Measurements from ENCODE around the gene COLEC11.

Gene COLEC11

GRCh38 chr2:3665886-3666612 lies 71.1 kb downstream of the COLEC11 start:
- H3K4me1 ChIP-seq (ENCODE audit: control insufficient read depth, insufficient read depth, low read length): no peaks in the 10 kb centered on the region
- no peak overlapping the region for H3K9ac ChIP-seq (ENCODE audit: low read depth, low read length)
- H3K27me3 ChIP-seq (ENCODE audit: control insufficient read depth, insufficient read depth, low read length): no peaks in the 10 kb centered on the region
- H3K4me3 ChIP-seq (ENCODE audit: low read length): no peak overlapping the region
- no peaks in the 10 kb centered on the region for H3K9me3 ChIP-seq (replicated peaks; ENCODE audit: low read length)
- no peak overlapping the region for H3K4me2 ChIP-seq (ENCODE audit: low read length)
- no peaks in the 10 kb centered on the region for H3K36me3 ChIP-seq (ENCODE audit: insufficient read depth, low read length)

- H3K9ac ChIP-seq (ENCODE audit: low read depth, low read length): no peak overlapping the region
Observed at GRCh38 chr2:3666613-3666975, 71.7 kb downstream of the COLEC11 start.

DNA sequence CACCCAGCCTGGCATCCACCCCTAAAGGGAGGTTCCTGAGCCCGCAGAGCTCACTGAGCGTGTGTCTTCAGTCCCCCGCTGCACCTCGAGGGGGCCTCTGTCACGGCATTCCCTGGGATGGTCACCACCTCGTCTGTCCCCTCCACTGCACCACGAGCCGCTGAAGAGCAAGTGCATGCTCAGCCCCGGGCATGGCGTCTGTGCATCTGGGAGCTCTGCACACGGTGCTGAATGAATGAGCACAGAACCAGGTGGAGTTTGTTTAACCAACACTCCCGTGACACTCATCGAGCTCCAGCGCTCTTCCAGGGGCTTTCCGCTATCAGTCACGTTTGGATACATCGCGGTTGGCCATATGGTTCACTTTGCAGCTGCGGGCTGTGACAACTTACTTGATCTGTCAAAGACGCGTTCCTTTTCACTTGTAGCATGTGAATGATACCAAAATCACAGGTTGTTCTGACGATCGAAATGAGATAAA lies 72.3 kb downstream of the COLEC11 start:
- Histone ChIP-seq H3K4me1 (ENCODE audit: control insufficient read depth, insufficient read depth, low read length) (no peaks in the 10 kb centered on the region), H3K4me3 (ENCODE audit: low read length) (no peak overlapping the region), H3K4me2 (ENCODE audit: low read length) (no peak overlapping the region), H3K36me3 (ENCODE audit: insufficient read depth, low read length) (no peaks in the 10 kb centered on the region), H3K9me3 (replicated peaks; ENCODE audit: low read length) (no peaks in the 10 kb centered on the region), H3K27me3 (ENCODE audit: control insufficient read depth, insufficient read depth, low read length) (no peaks in the 10 kb centered on the region), H3K9ac (ENCODE audit: low read depth, low read length) (no peak overlapping the region)

More at GRCh38 chr2:3666613-3666975, 71.7 kb downstream of the COLEC11 start:
- Histone ChIP-seq H3K36me3 (ENCODE audit: insufficient read depth, low read length) (no peaks in the 10 kb centered on the region), H3K4me2 (ENCODE audit: low read length) (no peak overlapping the region), H3K9me3 (replicated peaks; ENCODE audit: low read length) (no peaks in the 10 kb centered on the region), H3K4me1 (ENCODE audit: control insufficient read depth, insufficient read depth, low read length) (no peaks in the 10 kb centered on the region), H3K4me3 (ENCODE audit: low read length) (no peak overlapping the region), H3K27me3 (ENCODE audit: control insufficient read depth, insufficient read depth, low read length) (no peaks in the 10 kb centered on the region)

DNA sequence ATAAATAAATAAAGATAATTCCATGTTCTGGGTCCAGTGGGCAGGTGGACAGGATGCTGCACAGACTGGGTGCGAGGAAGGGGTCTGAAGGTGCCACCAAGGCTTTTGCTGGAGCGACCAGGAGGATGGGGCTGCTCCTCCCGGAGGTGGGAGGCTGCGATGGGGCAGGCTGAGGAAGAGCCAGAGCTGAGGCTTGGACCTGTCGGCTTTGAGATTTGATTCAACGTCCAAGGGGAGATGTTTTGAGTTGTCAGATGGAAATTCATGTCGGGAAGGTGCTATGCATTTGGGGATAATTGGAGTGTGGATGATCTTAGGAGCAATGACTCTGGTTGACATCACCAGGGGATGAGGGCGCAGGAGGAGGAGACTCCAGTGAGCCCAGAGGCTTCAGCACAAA lies 74.7 kb downstream of the COLEC11 start:
- Histone ChIP-seq H3K9me3 (replicated peaks; ENCODE audit: low read length) (no peaks in the 10 kb centered on the region), H3K36me3 (ENCODE audit: insufficient read depth, low read length) (no peaks in the 10 kb centered on the region), H3K9ac (ENCODE audit: low read depth, low read length) (no peak overlapping the region), H3K4me3 (ENCODE audit: low read length) (no peak overlapping the region), H3K4me1 (ENCODE audit: control insufficient read depth, insufficient read depth, low read length) (no peaks in the 10 kb centered on the region), H3K4me2 (ENCODE audit: low read length) (no peak overlapping the region), H3K27me3 (ENCODE audit: control insufficient read depth, insufficient read depth, low read length) (peaks cover 2% of the 10 kb centered on the region)

GRCh38 chr2:3670376-3670775 lies 75.5 kb downstream of the COLEC11 start:
- Histone ChIP-seq H3K9ac (ENCODE audit: low read depth, low read length) (no peak overlapping the region), H3K36me3 (ENCODE audit: insufficient read depth, low read length) (no peaks in the 10 kb centered on the region), H3K4me1 (ENCODE audit: control insufficient read depth, insufficient read depth, low read length) (no peaks in the 10 kb centered on the region), H3K4me3 (ENCODE audit: low read length) (no peak overlapping the region), H3K4me2 (ENCODE audit: low read length) (no peak overlapping the region), H3K27me3 (ENCODE audit: control insufficient read depth, insufficient read depth, low read length) (peaks cover 2% of the 10 kb centered on the region), H3K9me3 (replicated peaks; ENCODE audit: low read length) (no peaks in the 10 kb centered on the region)

DNA sequence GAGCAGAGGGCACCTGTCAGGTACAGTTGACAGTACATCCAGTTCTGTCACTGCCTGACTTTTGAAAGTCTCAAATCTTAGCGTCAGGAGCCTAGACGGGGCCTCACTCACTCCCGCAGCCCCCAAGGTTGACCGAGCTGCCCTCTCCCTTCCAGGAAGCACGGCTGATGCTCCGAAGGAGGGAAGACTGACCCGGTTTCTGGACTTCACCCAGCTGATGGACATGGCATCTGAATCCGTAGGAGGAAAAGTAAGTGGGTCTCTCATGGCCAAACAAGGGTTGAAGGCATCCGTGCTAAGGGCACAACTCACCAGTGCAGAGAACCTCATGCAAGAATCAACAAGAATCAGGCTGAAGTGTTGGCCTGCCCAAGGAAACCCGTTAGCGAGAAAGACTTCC lies 76.0 kb downstream of the COLEC11 start:
- no peaks in the 10 kb centered on the region for H3K4me1 ChIP-seq (ENCODE audit: control insufficient read depth, insufficient read depth, low read length)
- H3K4me2 ChIP-seq (ENCODE audit: low read length): no peak overlapping the region
- H3K9me3 ChIP-seq (replicated peaks; ENCODE audit: low read length): no peaks in the 10 kb centered on the region
- peaks cover 2% of the 10 kb centered on the region for H3K27me3 ChIP-seq (ENCODE audit: control insufficient read depth, insufficient read depth, low read length)
- H3K9ac ChIP-seq (ENCODE audit: low read depth, low read length): no peak overlapping the region
- H3K36me3 ChIP-seq (ENCODE audit: insufficient read depth, low read length): no peaks in the 10 kb centered on the region
- no peak overlapping the region for H3K4me3 ChIP-seq (ENCODE audit: low read length)

DNA sequence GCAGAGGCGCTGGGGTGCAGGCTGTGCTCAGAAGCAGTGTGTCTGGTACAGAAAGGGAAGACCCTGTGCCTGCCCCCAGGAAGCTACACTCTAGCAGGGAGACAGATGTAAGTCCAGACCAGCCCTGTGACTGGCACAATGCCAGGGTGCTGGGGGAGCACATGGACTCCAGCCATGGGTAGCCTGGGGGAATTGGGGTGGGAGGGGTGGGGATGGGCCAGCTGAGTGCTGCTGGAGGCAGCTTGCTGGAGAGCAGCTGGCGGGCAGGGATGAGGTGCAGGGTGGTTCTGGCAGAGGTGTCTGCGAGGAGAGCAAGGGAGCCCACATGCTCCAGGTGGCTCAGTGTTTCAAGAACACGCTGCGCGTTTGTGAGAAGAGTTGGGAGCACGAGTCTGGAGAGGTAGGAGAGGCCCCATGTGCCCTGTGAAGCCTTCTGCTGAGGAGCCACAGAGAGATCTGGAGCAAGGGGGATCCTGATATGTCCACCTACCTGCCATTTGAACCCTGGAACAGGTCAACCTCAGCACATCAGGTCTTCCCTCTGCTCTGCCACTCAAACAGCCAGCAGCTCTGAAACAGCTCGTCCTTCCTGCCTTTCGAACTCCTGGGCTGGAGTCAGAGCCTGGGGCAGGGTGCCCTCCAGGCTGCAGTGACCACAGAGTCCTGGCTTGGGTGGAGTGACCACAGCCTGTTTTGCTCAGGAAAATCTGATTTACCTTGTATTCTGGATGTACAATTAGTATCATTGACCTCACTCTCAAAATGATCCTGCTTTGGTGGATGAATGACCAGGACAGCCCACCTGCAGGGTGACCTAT lies 78.2 kb downstream of the COLEC11 start:
- no peak overlapping the region for H3K4me2 ChIP-seq (ENCODE audit: low read length)
- H3K9ac ChIP-seq (ENCODE audit: low read depth, low read length): no peak overlapping the region
- no peaks in the 10 kb centered on the region for H3K4me1 ChIP-seq (ENCODE audit: control insufficient read depth, insufficient read depth, low read length)
- H3K4me3 ChIP-seq (ENCODE audit: low read length): no peak overlapping the region
- peaks cover 2% of the 10 kb centered on the region for H3K27me3 ChIP-seq (ENCODE audit: control insufficient read depth, insufficient read depth, low read length)
- H3K36me3 ChIP-seq (ENCODE audit: insufficient read depth, low read length): no peaks in the 10 kb centered on the region
- no peaks in the 10 kb centered on the region for H3K9me3 ChIP-seq (replicated peaks; ENCODE audit: low read length)

GRCh38 chr2:3674066-3674845 lies 79.3 kb downstream of the COLEC11 start:
- Histone ChIP-seq H3K9ac (ENCODE audit: low read depth, low read length) (no peak overlapping the region), H3K4me3 (ENCODE audit: low read length) (no peak overlapping the region), H3K4me2 (ENCODE audit: low read length) (no peak overlapping the region), H3K9me3 (replicated peaks; ENCODE audit: low read length) (no peaks in the 10 kb centered on the region), H3K4me1 (ENCODE audit: control insufficient read depth, insufficient read depth, low read length) (no peaks in the 10 kb centered on the region), H3K36me3 (ENCODE audit: insufficient read depth, low read length) (no peaks in the 10 kb centered on the region), H3K27me3 (ENCODE audit: control insufficient read depth, insufficient read depth, low read length) (peaks cover 2% of the 10 kb centered on the region)

DNA sequence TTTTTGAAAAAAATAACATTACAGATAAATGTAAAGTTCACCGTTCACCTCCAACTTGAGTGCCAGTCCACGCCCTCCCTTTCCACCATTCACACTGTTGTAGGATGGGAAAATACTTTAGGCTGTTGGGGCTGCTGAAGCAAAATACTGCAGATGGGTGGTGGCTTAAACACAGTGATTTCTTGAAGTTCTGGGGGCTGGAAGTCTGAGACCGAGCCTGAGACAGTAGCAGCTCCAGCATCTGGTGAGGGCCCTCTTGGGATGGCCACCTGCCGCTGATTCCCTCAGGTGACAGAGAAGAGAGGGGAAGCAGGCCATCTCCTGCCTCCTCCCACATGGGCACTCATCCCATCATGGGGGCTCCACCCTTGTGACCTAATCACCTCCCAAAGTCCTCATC lies 80.8 kb downstream of the COLEC11 start:
- no peak overlapping the region for H3K4me3 ChIP-seq (ENCODE audit: low read length)
- no peak overlapping the region for H3K4me2 ChIP-seq (ENCODE audit: low read length)
- H3K27me3 ChIP-seq (ENCODE audit: control insufficient read depth, insufficient read depth, low read length): peaks cover 2% of the 10 kb centered on the region
- no peaks in the 10 kb centered on the region for H3K36me3 ChIP-seq (ENCODE audit: insufficient read depth, low read length)
- H3K9me3 ChIP-seq (replicated peaks; ENCODE audit: low read length): no peaks in the 10 kb centered on the region
- no peaks in the 10 kb centered on the region for H3K4me1 ChIP-seq (ENCODE audit: control insufficient read depth, insufficient read depth, low read length)
- no peak overlapping the region for H3K9ac ChIP-seq (ENCODE audit: low read depth, low read length)

GRCh38 chr2:3677436-3677835 lies 82.5 kb downstream of the COLEC11 start:
- H3K27me3 ChIP-seq (ENCODE audit: control insufficient read depth, insufficient read depth, low read length): peaks cover 2% of the 10 kb centered on the region
- no peaks in the 10 kb centered on the region for H3K4me1 ChIP-seq (ENCODE audit: control insufficient read depth, insufficient read depth, low read length)
- no peak overlapping the region for H3K4me3 ChIP-seq (ENCODE audit: low read length)
- H3K4me2 ChIP-seq (ENCODE audit: low read length): no peak overlapping the region
- H3K36me3 ChIP-seq (ENCODE audit: insufficient read depth, low read length): no peaks in the 10 kb centered on the region
- H3K9me3 ChIP-seq (replicated peaks; ENCODE audit: low read length): no peaks in the 10 kb centered on the region
- H3K9ac ChIP-seq (ENCODE audit: low read depth, low read length): no peak overlapping the region

DNA sequence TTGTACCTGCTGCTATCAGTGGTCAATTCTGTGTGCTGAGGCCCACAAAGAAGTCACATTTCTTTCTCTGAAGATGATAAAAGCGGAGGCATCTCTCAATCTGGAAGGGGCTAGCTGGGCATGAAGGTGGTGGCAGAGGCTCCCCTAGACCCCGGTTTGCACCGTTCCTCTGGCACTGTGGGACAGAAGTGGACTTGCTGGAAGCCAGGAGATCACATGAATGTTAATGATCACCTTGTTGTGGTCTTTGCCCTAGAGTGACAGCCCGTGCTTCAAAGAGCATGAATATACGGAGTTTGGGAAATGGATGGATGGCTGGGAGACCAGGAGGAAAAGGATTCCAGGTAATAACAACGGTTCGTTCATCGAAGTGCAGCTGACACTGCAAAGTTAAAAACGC lies 83.3 kb downstream of the COLEC11 start:
- Histone ChIP-seq H3K27me3 (ENCODE audit: control insufficient read depth, insufficient read depth, low read length) (peaks cover under 1% of the 10 kb centered on the region), H3K9ac (ENCODE audit: low read depth, low read length) (no peak overlapping the region), H3K4me2 (ENCODE audit: low read length) (no peak overlapping the region), H3K9me3 (replicated peaks; ENCODE audit: low read length) (no peaks in the 10 kb centered on the region), H3K4me3 (ENCODE audit: low read length) (no peak overlapping the region), H3K4me1 (ENCODE audit: control insufficient read depth, insufficient read depth, low read length) (no peaks in the 10 kb centered on the region), H3K36me3 (ENCODE audit: insufficient read depth, low read length) (no peaks in the 10 kb centered on the region)
